WTC11 (cell line): ENCODE data around the gene GPR160.

Experiments used
- ATF1 ChIP-seq: sonication (generic); formaldehyde crosslinking; IDR thresholded peaks from 2 replicates; pipeline ENCODE4 v1.8.1; 2023; ENCODE audit warnings: mild to moderate bottlenecking, moderate library complexity, missing genetic modification reagents
- CTCF ChIP-seq: fragments of 200-600 bp; IDR thresholded peaks from 2 replicates; pipeline ENCODE4 v1.8.0; 2022; ENCODE audit warnings: antibody characterized with exemption
- ELF4 ChIP-seq: sonication (generic); formaldehyde crosslinking; IDR thresholded peaks from 2 replicates; pipeline ENCODE4 v1.8.1; 2022; ENCODE audit warnings: low read depth, mild to moderate bottlenecking, moderate library complexity, missing genetic modification reagents
- FOXJ3 ChIP-seq: sonication (generic); formaldehyde crosslinking; IDR thresholded peaks from 2 replicates; pipeline ENCODE4 v1.9.0; 2021; ENCODE audit warnings: missing genetic modification reagents, mild to moderate bottlenecking, borderline replicate concordance
- IRF2 ChIP-seq: sonication (generic); formaldehyde crosslinking; IDR thresholded peaks from 2 replicates; pipeline ENCODE4 v1.8.0; 2022; ENCODE audit warnings: low read depth, missing genetic modification reagents, borderline replicate concordance
- MAX ChIP-seq: sonication (generic); formaldehyde crosslinking; IDR thresholded peaks from 2 replicates; pipeline ENCODE4 v1.8.0; 2022; ENCODE audit warnings: mild to moderate bottlenecking, missing genetic modification reagents
- MLX ChIP-seq: sonication (generic); formaldehyde crosslinking; IDR thresholded peaks from 2 replicates; pipeline ENCODE4 v1.8.1; 2023; ENCODE audit warnings: mild to moderate bottlenecking, missing genetic modification reagents, moderate library complexity
- NFE2L1 ChIP-seq: sonication (generic); formaldehyde crosslinking; IDR thresholded peaks from 2 replicates; pipeline ENCODE4 v1.8.1; 2023; ENCODE audit warnings: missing genetic modification reagents
- TCF7 ChIP-seq: sonication (generic); formaldehyde crosslinking; IDR thresholded peaks from 2 replicates; pipeline ENCODE4 v1.8.0; 2022; ENCODE audit warnings: mild to moderate bottlenecking, low read depth, missing genetic modification reagents, moderate library complexity
- USF2 ChIP-seq: sonication (generic); formaldehyde crosslinking; IDR thresholded peaks from 2 replicates; pipeline ENCODE4 v1.8.1; 2023; ENCODE audit warnings: mild to moderate bottlenecking, missing genetic modification reagents, moderate library complexity
- ZBTB43 ChIP-seq: sonication (generic); formaldehyde crosslinking; IDR thresholded peaks from 2 replicates; pipeline ENCODE4 v1.8.1; 2023; ENCODE audit warnings: mild to moderate bottlenecking, missing genetic modification reagents
- ZNF121 ChIP-seq: sonication (generic); formaldehyde crosslinking; IDR thresholded peaks from 2 replicates; pipeline ENCODE4 v1.8.0; 2023; ENCODE audit warnings: missing genetic modification reagents
- TF ChIP-seq, protein P1 (sequence below): sonication (generic); formaldehyde crosslinking; IDR thresholded peaks from 2 replicates; pipeline ENCODE4 v1.8.1; 2022; ENCODE audit warnings: low read depth, mild to moderate bottlenecking, moderate library complexity, missing genetic modification reagents, borderline replicate concordance
- TF ChIP-seq, protein P2 (sequence below): sonication (generic); formaldehyde crosslinking; IDR thresholded peaks from 2 replicates; pipeline ENCODE4 v1.8.0; 2022; ENCODE audit warnings: mild to moderate bottlenecking, missing genetic modification reagents

DNA sequence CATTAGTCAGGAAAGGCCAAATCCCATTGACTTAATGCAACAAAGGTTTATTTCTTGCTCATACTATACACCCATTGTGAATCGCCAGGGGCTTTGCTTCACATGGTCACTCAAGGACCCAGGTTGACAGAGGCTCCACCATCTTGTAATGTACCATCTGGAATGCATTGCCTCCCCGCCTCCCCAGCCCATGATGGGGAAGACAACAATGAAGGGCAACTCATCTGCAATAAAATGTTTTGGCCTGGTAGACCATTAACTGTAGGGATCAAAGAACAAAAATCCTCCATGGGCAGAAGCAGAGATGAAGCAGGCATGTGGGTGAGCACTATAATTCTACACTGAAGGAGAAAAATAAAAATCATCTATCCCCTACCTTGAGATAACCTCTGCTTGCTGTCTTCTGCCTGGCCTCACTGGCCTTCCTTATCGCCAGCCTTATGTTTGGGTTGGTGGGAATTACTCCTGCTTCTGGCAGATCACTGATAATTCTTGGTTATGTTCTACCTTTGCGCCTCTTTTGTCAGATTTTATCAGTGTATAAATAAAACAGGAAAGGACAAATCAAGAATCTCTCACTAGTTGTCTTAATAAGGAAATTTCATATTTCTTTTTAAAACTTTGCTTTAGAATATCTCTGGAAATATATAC, 37.8 kb downstream of the GPR160 start:
- TF ChIP-seq CTCF (no peak), ZNF121 (CRISPR knock-in tag) (no peak), ATF1 (CRISPR knock-in tag) (no peak), ELF4 (CRISPR knock-in tag) (no peak), USF2 (CRISPR knock-in tag) (no peak), IRF2 (CRISPR knock-in tag) (no peak), TCF7 (CRISPR knock-in tag) (no peak), ZBTB43 (CRISPR knock-in tag) (no peak), FOXJ3 (CRISPR knock-in tag) (no peak), MLX (CRISPR knock-in tag) (no peak), NFE2L1 (CRISPR knock-in tag) (no peak), MAX (CRISPR knock-in tag) (no peak)
- TF ChIP-seq, protein P1, sequence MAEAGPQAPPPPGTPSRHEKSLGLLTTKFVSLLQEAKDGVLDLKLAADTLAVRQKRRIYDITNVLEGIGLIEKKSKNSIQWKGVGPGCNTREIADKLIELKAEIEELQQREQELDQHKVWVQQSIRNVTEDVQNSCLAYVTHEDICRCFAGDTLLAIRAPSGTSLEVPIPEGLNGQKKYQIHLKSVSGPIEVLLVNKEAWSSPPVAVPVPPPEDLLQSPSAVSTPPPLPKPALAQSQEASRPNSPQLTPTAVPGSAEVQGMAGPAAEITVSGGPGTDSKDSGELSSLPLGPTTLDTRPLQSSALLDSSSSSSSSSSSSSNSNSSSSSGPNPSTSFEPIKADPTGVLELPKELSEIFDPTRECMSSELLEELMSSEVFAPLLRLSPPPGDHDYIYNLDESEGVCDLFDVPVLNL (CRISPR knock-in tag): no peak
- TF ChIP-seq, protein P2, sequence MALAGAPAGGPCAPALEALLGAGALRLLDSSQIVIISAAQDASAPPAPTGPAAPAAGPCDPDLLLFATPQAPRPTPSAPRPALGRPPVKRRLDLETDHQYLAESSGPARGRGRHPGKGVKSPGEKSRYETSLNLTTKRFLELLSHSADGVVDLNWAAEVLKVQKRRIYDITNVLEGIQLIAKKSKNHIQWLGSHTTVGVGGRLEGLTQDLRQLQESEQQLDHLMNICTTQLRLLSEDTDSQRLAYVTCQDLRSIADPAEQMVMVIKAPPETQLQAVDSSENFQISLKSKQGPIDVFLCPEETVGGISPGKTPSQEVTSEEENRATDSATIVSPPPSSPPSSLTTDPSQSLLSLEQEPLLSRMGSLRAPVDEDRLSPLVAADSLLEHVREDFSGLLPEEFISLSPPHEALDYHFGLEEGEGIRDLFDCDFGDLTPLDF (CRISPR knock-in tag): no peak
